Endothelial cell of umbilical vein (primary cell): Measurements from ENCODE around the gene EPHA8. TPM values are rescaled to one million over a fixed set of nuclear protein-coding genes. Genes with fewer than 3 reads are reported as not detected.

ENCODE experiments used
- BruUV-seq: library from RNA; stranded (reverse); fragments of 400-500 nt; replicated peaks from 2 replicates; lab custom pipeline; 2021; lab: Mats Ljungman, UMichigan
- CTCF ChIA-PET: fragments of 300-600, 350-600 bp; sonication (Branson Sonifier 250); formaldehyde crosslinking; loops from one replicate; lab custom pipeline; 2021; ENCODE audit warnings: antibody characterized with exemption, inconsistent platforms; lab: Charles Lee
- POLR2A ChIA-PET: fragments of 300-600, 350-600 bp; sonication (Branson Sonifier 250); formaldehyde crosslinking; loops from one replicate; lab custom pipeline; 2021; ENCODE audit warnings: antibody characterized with exemption, inconsistent platforms; lab: Charles Lee
- DNase-seq: peaks from one replicate; pipeline ENCODE4 v3.0.0-alpha.2; 2011; ENCODE audit warnings: low read depth, low spot score
- FAIRE-seq: peaks from 2 replicates; lab custom pipeline; 2011; peaks lifted over from hg19 to GRCh38; lab: Jason Lieb, UNC
- H2AFZ ChIP-seq: 2 replicates; pipeline ENCODE4 v1.6.0; 2012; ENCODE audit warnings: low read depth, low read length, control low read depth, inconsistent platforms
- H3K27ac ChIP-seq: 2 replicates; pipeline ENCODE4 v1.5.1; 2011; ENCODE audit warnings: low read depth, mild to moderate bottlenecking, control low read depth, low read length, moderate library complexity; ENCODE audit not compliant: insufficient read depth
- H3K27me3 ChIP-seq, 2 experiments: 2 replicates each; pipeline versions ENCODE4 v1.6.0 to v1.6.1; 2011; ENCODE audit warnings: low read length in 2 of 2, mixed read lengths in 1 of 2; ENCODE audit not compliant: control insufficient read depth in 2 of 2, insufficient read depth in 2 of 2
- H3K36me3 ChIP-seq, 2 experiments: 2 replicates in 1 of 2; 3 replicates in 1 of 2; pipeline ENCODE4 v1.5.1; 2011; ENCODE audit warnings: low read length in 2 of 2, mild to moderate bottlenecking in 1 of 2, moderate library complexity in 1 of 2; ENCODE audit not compliant: control insufficient read depth in 2 of 2, insufficient read depth in 2 of 2; ENCODE audit errors: extremely low read depth in 1 of 2
- H3K4me1 ChIP-seq: 3 replicates; pipeline ENCODE4 v1.5.1; 2011; ENCODE audit warnings: mild to moderate bottlenecking, low read length; ENCODE audit not compliant: control insufficient read depth, insufficient read depth; ENCODE audit errors: extremely low read depth
- H3K4me2 ChIP-seq: 2 replicates; pipeline ENCODE4 v1.6.1; 2011; ENCODE audit warnings: low read length, control low read depth, mixed read lengths; ENCODE audit not compliant: insufficient read depth
- H3K4me3 ChIP-seq, 3 experiments: fragments of 200-600 bp in 1 of 3; sonication (generic), shearing (Covaris generic) in 1 of 3; replicated peaks in 1 of 3; 2 replicates each; pipeline ENCODE4 v1.5.1; 2011 to 2016; ENCODE audit warnings: control low read depth in 3 of 3, low read length in 3 of 3, mild to moderate bottlenecking in 2 of 3, inconsistent platforms in 1 of 3, low read depth in 1 of 3, moderate library complexity in 1 of 3; ENCODE audit not compliant: insufficient read depth in 1 of 3
- H3K79me2 ChIP-seq: 2 replicates; pipeline ENCODE4 v1.6.0; 2012; ENCODE audit warnings: low read length, inconsistent platforms; ENCODE audit not compliant: control insufficient read depth, insufficient read depth
- H3K9ac ChIP-seq: replicated peaks from 2 replicates; pipeline ENCODE3; 2011; ENCODE audit warnings: low read length, control low read depth; ENCODE audit not compliant: insufficient read depth; ENCODE audit errors: extremely low read depth
- H3K9me1 ChIP-seq: replicated peaks from 3 replicates; pipeline ENCODE4 v1.6.0; 2011; ENCODE audit warnings: mild to moderate bottlenecking, low read length; ENCODE audit not compliant: control insufficient read depth, insufficient read depth; ENCODE audit errors: extremely low read depth
- H3K9me3 ChIP-seq: replicated peaks from 2 replicates; pipeline ENCODE4 v1.5.1; 2012; ENCODE audit warnings: low read length, inconsistent platforms; ENCODE audit not compliant: control insufficient read depth, insufficient read depth
- H4K20me1 ChIP-seq: replicated peaks from 2 replicates; pipeline ENCODE3; 2011; ENCODE audit warnings: mild to moderate bottlenecking, low read length; ENCODE audit not compliant: control insufficient read depth, insufficient read depth; ENCODE audit errors: extremely low read depth
- CTCF ChIP-seq, 2 donors: IDR thresholded peaks; 1 replicate in 1 of 2; 2 replicates in 1 of 2; pipeline ENCODE4 v1.5.1; 2011; ENCODE audit warnings: low read length in 2 of 2, mild to moderate bottlenecking in 2 of 2, moderate library complexity in 2 of 2, control low read depth in 1 of 2, inconsistent platforms in 1 of 2, low read depth in 1 of 2; ENCODE audit not compliant: insufficient read depth in 1 of 2; ENCODE audit errors: extremely low read depth in 1 of 2
- EZH2 ChIP-seq: IDR thresholded peaks from 2 replicates; pipeline ENCODE4 v1.6.1; 2012; ENCODE audit warnings: borderline replicate concordance, low read depth, mild to moderate bottlenecking, moderate library complexity, low read length, inconsistent platforms; ENCODE audit not compliant: severe bottlenecking
- GATA2 ChIP-seq: IDR thresholded peaks from 2 replicates; pipeline ENCODE4 v1.7.0; 2011; ENCODE audit warnings: low read depth, mild to moderate bottlenecking, moderate library complexity, mixed read lengths, low read length; ENCODE audit not compliant: insufficient read length, insufficient read depth
- JUN ChIP-seq: IDR thresholded peaks from 2 replicates; pipeline ENCODE4 v1.6.1; 2011; ENCODE audit warnings: borderline replicate concordance, low read depth; ENCODE audit not compliant: insufficient read length, insufficient read depth
- MAX ChIP-seq: IDR thresholded peaks from 2 replicates; pipeline ENCODE4 v1.6.1; 2011; ENCODE audit not compliant: insufficient read depth, insufficient read length
- MYC ChIP-seq: IDR thresholded peaks from one replicate; pipeline ENCODE4 v1.6.1; 2011; ENCODE audit warnings: mild to moderate bottlenecking, low read depth, low read length
- POLR2A ChIP-seq: IDR thresholded peaks from 2 replicates; pipeline ENCODE4 v1.6.1; 2012; ENCODE audit warnings: low read depth, mild to moderate bottlenecking, control low read depth, low read length
- POLR2AphosphoS5 ChIP-seq: IDR thresholded peaks from 2 replicates; pipeline ENCODE4 v1.6.1; 2012; ENCODE audit warnings: low read depth, mild to moderate bottlenecking, control low read depth, low read length, moderate library complexity; ENCODE audit not compliant: insufficient read depth
- dilution Hi-C: fragments of 300-500 bp; cut with MboI; formaldehyde crosslinking; loops from one replicate; pipeline ENCODE4 v1.15.0; 2019; ENCODE audit warnings: low sequenced_read_pairs; ENCODE audit not compliant: extremely low pct_ligation_motif_present
- intact Hi-C: fragments of 100-400 bp; cut with micrococcal nuclease; formaldehyde crosslinking; loops from one replicate; pipeline ENCODE4 v1.10.0; 2022
- polyA plus RNA-seq, 4 experiments: library from polyadenylated mRNA; depleted of rRNA in 3 of 4; stranded (reverse) in 3 of 4; unstranded in 1 of 4; fragments of >200 nt; gene quantifications; 2 replicates each; pipeline versions ENCODE4 v1.2.1 to v1.2.3, GENCODE V29; 2011 to 2012; ENCODE audit warnings: missing spikeins in 1 of 4
- total RNA-seq: library from RNA; stranded (reverse); gene quantifications from 2 replicates; pipeline ENCODE4 v1.2.3, GENCODE V29; 2021

EPHA8 gene
- total and polyA plus RNA-seq, 2 donors (not counting 3 experiments of a cell fraction or from before 2014, with no cell fraction given): not detected

GRCh38 chr1:22553991-22554522, 9.2 kb upstream of the EPHA8 start:
- ChIA-PET POLR2A (no interaction called here), CTCF (no interaction called here)
- Histone ChIP-seq H3K4me1 (no peaks in the 10 kb centered on the region), H2AFZ (no peak overlapping the region), H3K4me2 (no peak overlapping the region), H3K36me3 (no peaks in the 10 kb centered on the region), H3K9me3 (no peaks in the 10 kb centered on the region), H4K20me1 (no peaks in the 10 kb centered on the region), H3K4me3 (no peak overlapping the region), H3K9me1 (no peaks in the 10 kb centered on the region), H3K79me2 (no peaks in the 10 kb centered on the region), H3K27ac (no peak overlapping the region), H3K9ac (no peak overlapping the region), H3K27me3 (peaks cover 25 to 28% of the 10 kb centered on the region in 2 experiments)
- intact Hi-C loops (no loop called here), dilution Hi-C loops (no loop called here)
- FAIRE-seq: no peak
- no peak for TF ChIP-seq CTCF (IDR thresholded peaks at IDR 0.05; ENCODE audit: extremely low read depth in 1 of 2, insufficient read depth in 1 of 2, low read depth in 1 of 2, low read length in 2 of 2)
- no peak for TF ChIP-seq POLR2AphosphoS5
- TF ChIP-seq EZH2: no peak
- no peak for TF ChIP-seq MYC
- TF ChIP-seq MAX: no peak
- no peak for TF ChIP-seq POLR2A
- no peak for TF ChIP-seq JUN
- no peak for TF ChIP-seq GATA2
- BruUV-seq: no TSS peak
- no peak for DNase-seq
